ENCODE results near the gene PCGF1.

DNA sequence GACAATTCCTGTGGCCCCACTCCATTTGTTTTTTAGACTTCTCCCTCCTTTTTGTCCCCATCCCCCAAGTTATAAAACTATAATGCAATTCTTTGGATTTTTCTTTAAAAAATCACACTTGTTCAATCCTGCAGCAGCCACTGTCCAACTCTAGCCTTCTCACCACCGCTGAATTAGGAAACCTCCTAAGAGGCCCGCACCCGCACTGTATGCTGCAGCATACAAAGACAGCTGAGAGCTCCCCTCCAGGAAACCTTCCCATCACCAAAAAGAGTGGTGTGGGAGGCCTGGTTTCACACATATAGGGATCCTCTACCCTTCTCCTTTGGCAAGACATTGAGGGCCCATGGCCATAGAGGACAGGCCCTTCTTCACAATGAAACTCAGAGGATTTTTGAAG is 2.9 kb downstream of the PCGF1 start:
- TF ChIP-seq POLR2AphosphoS5 (IDR thresholded peaks at IDR 0.05) (no peak), POLR2A (IDR thresholded peaks at IDR 0.05) (no peak)
- TF ChIP-seq, protein P1, sequence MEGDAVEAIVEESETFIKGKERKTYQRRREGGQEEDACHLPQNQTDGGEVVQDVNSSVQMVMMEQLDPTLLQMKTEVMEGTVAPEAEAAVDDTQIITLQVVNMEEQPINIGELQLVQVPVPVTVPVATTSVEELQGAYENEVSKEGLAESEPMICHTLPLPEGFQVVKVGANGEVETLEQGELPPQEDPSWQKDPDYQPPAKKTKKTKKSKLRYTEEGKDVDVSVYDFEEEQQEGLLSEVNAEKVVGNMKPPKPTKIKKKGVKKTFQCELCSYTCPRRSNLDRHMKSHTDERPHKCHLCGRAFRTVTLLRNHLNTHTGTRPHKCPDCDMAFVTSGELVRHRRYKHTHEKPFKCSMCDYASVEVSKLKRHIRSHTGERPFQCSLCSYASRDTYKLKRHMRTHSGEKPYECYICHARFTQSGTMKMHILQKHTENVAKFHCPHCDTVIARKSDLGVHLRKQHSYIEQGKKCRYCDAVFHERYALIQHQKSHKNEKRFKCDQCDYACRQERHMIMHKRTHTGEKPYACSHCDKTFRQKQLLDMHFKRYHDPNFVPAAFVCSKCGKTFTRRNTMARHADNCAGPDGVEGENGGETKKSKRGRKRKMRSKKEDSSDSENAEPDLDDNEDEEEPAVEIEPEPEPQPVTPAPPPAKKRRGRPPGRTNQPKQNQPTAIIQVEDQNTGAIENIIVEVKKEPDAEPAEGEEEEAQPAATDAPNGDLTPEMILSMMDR (IDR thresholded peaks at IDR 0.05): no peak
